SK-N-SH (cell line): ENCODE results near the gene KIAA0513. TPM values are rescaled to one million over a fixed set of nuclear protein-coding genes. Genes with fewer than 3 reads are reported as not detected.

Experiments
- CTCF ChIA-PET: fragments of 300-600, 350-600 bp; formaldehyde crosslinking; extraction: SDS; loops from one replicate; lab custom pipeline; 2021; lab: Yijun Ruan, JAX
- POLR2A ChIA-PET: fragments of 350-600 bp; sonication (Branson Sonifier 250); formaldehyde crosslinking; extraction: SDS; loops from one replicate; lab custom pipeline; 2020; ENCODE audit warnings: antibody characterized with exemption, inconsistent platforms; lab: Yijun Ruan, JAX
- DNase-seq: peaks from one replicate; pipeline ENCODE4 v3.0.0; 2012
- H2AFZ ChIP-seq: fragments of 200-600 bp; sonication (generic); 2 replicates; pipeline ENCODE4 v1.8.1; 2016; ENCODE audit warnings: antibody characterized with exemption, mild to moderate bottlenecking, low read depth
- H3F3A ChIP-seq: fragments of 200-600 bp; sonication (generic); replicated peaks from 2 replicates; pipeline ENCODE3; 2016; ENCODE audit warnings: antibody characterized with exemption, mild to moderate bottlenecking; ENCODE audit not compliant: insufficient read depth
- H3K27ac ChIP-seq, 2 experiments: fragments of 200-500 bp in 1 of 2; fragments of 200-600 bp in 1 of 2; sonication (Bioruptor generic) in 1 of 2; sonication (generic), shearing (Covaris generic) in 1 of 2; 2 replicates each; pipeline versions ENCODE4 v1.5.1 to v1.6.1; 2014 to 2016; ENCODE audit warnings: low read depth in 2 of 2, inconsistent platforms in 1 of 2, low read length in 1 of 2, mild to moderate bottlenecking in 1 of 2, mixed read lengths in 1 of 2
- H3K27me3 ChIP-seq: fragments of 200-600 bp; sonication (generic), shearing (Covaris generic); 2 replicates; pipeline ENCODE4 v1.6.1; 2016; ENCODE audit warnings: mixed run types; ENCODE audit not compliant: insufficient read depth
- H3K36me3 ChIP-seq, 2 experiments: fragments of 200-500 bp in 1 of 2; fragments of 200-600 bp in 1 of 2; sonication (Bioruptor generic) in 1 of 2; sonication (generic) in 1 of 2; replicated peaks in 1 of 2; 2 replicates each; pipeline versions ENCODE3 to v1.5.1; 2014 to 2016; ENCODE audit warnings: low read length in 1 of 2, mild to moderate bottlenecking in 1 of 2; ENCODE audit not compliant: insufficient read depth in 2 of 2, control insufficient read depth in 1 of 2
- H3K4me1 ChIP-seq, 2 experiments: fragments of 200-500 bp in 1 of 2; fragments of 200-600 bp in 1 of 2; sonication (Bioruptor generic) in 1 of 2; sonication (generic), shearing (Covaris generic) in 1 of 2; 2 replicates each; pipeline versions ENCODE4 v1.5.1 to v1.6.1; 2014 to 2016; ENCODE audit warnings: low read depth in 1 of 2, low read length in 1 of 2, mixed run types in 1 of 2; ENCODE audit not compliant: insufficient read depth in 2 of 2, control insufficient read depth in 1 of 2
- H3K4me2 ChIP-seq: fragments of 200-600 bp; sonication (generic), shearing (Covaris generic); 2 replicates; pipeline ENCODE4 v1.6.1; 2017; ENCODE audit warnings: mixed run types
- H3K4me3 ChIP-seq, 2 experiments: fragments of 200-500 bp in 1 of 2; fragments of 200-600 bp in 1 of 2; sonication (Bioruptor generic) in 1 of 2; sonication (generic), shearing (Covaris generic) in 1 of 2; 2 replicates each; pipeline versions ENCODE4 v1.5.1 to v1.8.1; 2014 to 2016; ENCODE audit warnings: low read depth in 2 of 2, inconsistent platforms in 1 of 2, low read length in 1 of 2, mild to moderate bottlenecking in 1 of 2, mixed read lengths in 1 of 2, moderate library complexity in 1 of 2
- H3K79me2 ChIP-seq: fragments of 200-600 bp; sonication (generic); 2 replicates; pipeline ENCODE4 v1.8.1; 2017; ENCODE audit warnings: mild to moderate bottlenecking; ENCODE audit not compliant: insufficient read depth
- H3K9ac ChIP-seq: fragments of 200-600 bp; sonication (generic); 2 replicates; pipeline ENCODE4 v1.6.1; 2017; ENCODE audit warnings: mixed run types
- H3K9me2 ChIP-seq: fragments of 200-600 bp; sonication (generic); 2 replicates; pipeline ENCODE4 v1.6.1; 2017; ENCODE audit warnings: mixed run types
- H3K9me3 ChIP-seq: fragments of 200-600 bp; sonication (generic); 2 replicates; pipeline ENCODE4 v1.6.1; 2017; ENCODE audit warnings: mixed run types, mild to moderate bottlenecking, moderate library complexity
- H4K20me1 ChIP-seq: fragments of 200-600 bp; sonication (generic); 2 replicates; pipeline ENCODE4 v1.6.1; 2017; ENCODE audit warnings: mild to moderate bottlenecking, mixed run types; ENCODE audit not compliant: insufficient read depth
- CHD2 ChIP-seq: fragments of 150-350 bp; IDR thresholded peaks from 2 replicates; pipeline ENCODE4 v1.6.1; 2018; ENCODE audit warnings: low read length; ENCODE audit not compliant: partially characterized antibody
- ELF1 ChIP-seq: IDR thresholded peaks from 2 replicates; pipeline ENCODE4 v1.4.0; 2012
- EP300 ChIP-seq, 2 experiments: IDR thresholded peaks; 2 replicates each; pipeline versions ENCODE4 v1.4.0 to v1.6.1; 2012; ENCODE audit warnings: borderline replicate concordance in 1 of 2, low read depth in 1 of 2, low read length in 1 of 2
- FOXJ3 ChIP-seq: sonication (generic); formaldehyde crosslinking; IDR thresholded peaks from 2 replicates; pipeline ENCODE4 v1.5.1; 2020; ENCODE audit warnings: mild to moderate bottlenecking, missing genetic modification reagents
- FOXM1 ChIP-seq: IDR thresholded peaks from 2 replicates; pipeline ENCODE4 v1.4.0; 2012; ENCODE audit warnings: low read depth, mild to moderate bottlenecking
- GABPA ChIP-seq: IDR thresholded peaks from 2 replicates; pipeline ENCODE4 v1.4.0; 2012; ENCODE audit warnings: low read depth, mild to moderate bottlenecking
- GATA2 ChIP-seq: sonication (generic); formaldehyde crosslinking; IDR thresholded peaks from 2 replicates; pipeline ENCODE4 v1.5.0; 2020; ENCODE audit warnings: mild to moderate bottlenecking, missing genetic modification reagents
- MAX ChIP-seq: IDR thresholded peaks from 2 replicates; pipeline ENCODE4 v1.4.0; 2012; ENCODE audit warnings: low read depth
- MXI1 ChIP-seq: IDR thresholded peaks from 2 replicates; pipeline ENCODE4 v1.6.1; 2012; ENCODE audit warnings: mild to moderate bottlenecking, low read depth, low read length, improper control_type of control experiment
- NFIC ChIP-seq: IDR thresholded peaks from 2 replicates; pipeline ENCODE4 v1.4.0; 2012; ENCODE audit warnings: borderline replicate concordance
- NRF1 ChIP-seq: IDR thresholded peaks from 2 replicates; pipeline ENCODE4 v1.6.1; 2012; ENCODE audit warnings: low read depth, mild to moderate bottlenecking, low read length
- POLR2AphosphoS5 ChIP-seq: IDR thresholded peaks from 2 replicates; pipeline ENCODE4 v1.6.1; 2012; ENCODE audit warnings: low read depth, low read length
- RAD21 ChIP-seq: IDR thresholded peaks from 2 replicates; pipeline ENCODE4 v1.6.1; 2012; ENCODE audit warnings: mild to moderate bottlenecking, low read length
- RCOR1 ChIP-seq: fragments of 150-350 bp; IDR thresholded peaks from 2 replicates; pipeline ENCODE4 v1.6.1; 2017; ENCODE audit warnings: antibody characterized with exemption, low read length
- REST ChIP-seq: IDR thresholded peaks from 2 replicates; pipeline ENCODE4 v1.6.1; 2012; ENCODE audit warnings: mild to moderate bottlenecking, low read depth, low read length, moderate library complexity
- RFX5 ChIP-seq: IDR thresholded peaks from 2 replicates; pipeline ENCODE4 v1.6.1; 2012; ENCODE audit warnings: mild to moderate bottlenecking, improper control_type of control experiment, low read length
- SMC3 ChIP-seq: IDR thresholded peaks from 2 replicates; pipeline ENCODE4 v1.6.1; 2012; ENCODE audit warnings: low read depth, low read length, improper control_type of control experiment
- TCF12 ChIP-seq: IDR thresholded peaks from 2 replicates; pipeline ENCODE4 v1.4.0; 2012
- USF1 ChIP-seq: IDR thresholded peaks from 2 replicates; pipeline ENCODE4 v1.4.0; 2012; ENCODE audit warnings: low read depth, borderline replicate concordance
- USF2 ChIP-seq: fragments of 150-350 bp; IDR thresholded peaks from 2 replicates; pipeline ENCODE4 v1.6.1; 2017; ENCODE audit warnings: antibody characterized with exemption, low read length, low read depth, borderline replicate concordance
- YY1 ChIP-seq: IDR thresholded peaks from 2 replicates; pipeline ENCODE4 v1.4.0; 2012; ENCODE audit warnings: low read depth, mild to moderate bottlenecking
- ZBTB33 ChIP-seq: IDR thresholded peaks from 2 replicates; pipeline ENCODE4 v1.4.0; 2012; ENCODE audit warnings: low read depth, borderline replicate concordance
- whole genome bisulfite sequencing: methylation state at CpG from one replicate; pipeline ENCODE4 v1.1.6; 2017; ENCODE audit warnings: low lambda C conversion rate; 5-methylcytosine and 5-hydroxymethylcytosine counted together
- polyA plus RNA-seq, 3 experiments: library from polyadenylated mRNA; depleted of rRNA; stranded (reverse); fragments of >200 nt; gene quantifications; 2 replicates each; pipeline ENCODE4 v1.2.3, GENCODE V29; 2012

KIAA0513 gene
- polyA plus RNA-seq, 1 of the 3 experiments (the other 2 are of a cell fraction): 6.5 TPM

GRCh38 chr16:85137323-85138072 is 109.9 kb downstream of the KIAA0513 start:
- no peaks in the 10 kb centered on the region for H4K20me1 ChIP-seq
- 24% methylated on average over 3 of the region's 29 CpGs for WGBS
- ChIA-PET CTCF (interaction anchor here (1.8 to 3.2 kb wide), 2 partner anchors 23 to 35 kb away, joined by 12 to 13 read pairs; no protein-coding TSS in a partner anchor), POLR2A (interaction anchor here (0.7 to 0.9 kb wide), 2 partner anchors 15 to 32 kb away, joined by 3 read pairs; no protein-coding TSS in a partner anchor)
- H3K27ac ChIP-seq: peak overlapping the region; percentile 20 to 86; a peak in 3 of 4 replicates
- H3F3A ChIP-seq: no peaks in the 10 kb centered on the region
- DNase-seq: peak; percentile 96
- H3K27me3 ChIP-seq: no peaks in the 10 kb centered on the region
- H3K79me2 ChIP-seq: no peaks in the 10 kb centered on the region
- H3K9me2 ChIP-seq: no peaks in the 10 kb centered on the region
- H3K9me3 ChIP-seq: no peaks in the 10 kb centered on the region
- peak overlapping the region; percentile 59 for H3K4me2 ChIP-seq
- H3K4me3 ChIP-seq: peak overlapping the region; percentile 29 to 45
- peak overlapping the region; percentile 90 for H2AFZ ChIP-seq
- TF ChIP-seq ELF1: no peak
- no peak for TF ChIP-seq RFX5
- no peak for TF ChIP-seq RAD21
- TF ChIP-seq NFIC: peak; percentile 61; the same call in 1 of the 2 replicates
- TF ChIP-seq SMC3: no peak
- TF ChIP-seq FOXJ3: peak; percentile 88; the same call in 1 of the 2 replicates
- TF ChIP-seq ZBTB33: no peak
- TF ChIP-seq MAX: peak; percentile 53; the same call in 1 of the 2 replicates
- peak; percentile 91 for TF ChIP-seq USF1
- TF ChIP-seq GABPA: no peak
- peak; percentile 85 for TF ChIP-seq RCOR1
- TF ChIP-seq POLR2AphosphoS5: peak; percentile 77
- no peak for TF ChIP-seq FOXM1
- TF ChIP-seq NRF1: no peak
- TF ChIP-seq YY1: no peak
- peak; percentile 52; the same call in 1 of the 2 replicates for TF ChIP-seq MXI1
- peak; percentile 91 for TF ChIP-seq TCF12
- peak; percentile 78 for TF ChIP-seq GATA2 (CRISPR knock-in tag)
- no peak for TF ChIP-seq REST
- peak; percentile 73 for TF ChIP-seq USF2
- TF ChIP-seq EP300 (IDR thresholded peaks at IDR 0.05; ENCODE audit: borderline replicate concordance in 1 of 2, low read depth in 1 of 2, low read length in 1 of 2): peak in 1 of 2 experiments; percentile 91; a peak in 2 of 4 replicates
- peak; percentile 92 for TF ChIP-seq CHD2
- peaks cover 0 to 25% of the 10 kb centered on the region in 2 experiments; a peak in 3 of 4 replicates for H3K4me1 ChIP-seq
- H3K9ac ChIP-seq: 0 out of 2 replicates have a peak overlapping the region, but pooled peaks have one; percentile 15
- no peaks in the 10 kb centered on the region for H3K36me3 ChIP-seq
